Measurements from ENCODE around the gene SERINC5. TPM values are rescaled to one million over a fixed set of nuclear protein-coding genes. Genes with fewer than 3 reads are reported as not detected.

The SERINC5 gene
- total and polyA plus RNA-seq, 2 experiments from 2014 or later: 5.4 to 11.7 TPM

GRCh38 chr5:80070338-80071056 lies 185.4 kb downstream of the SERINC5 start:
- peak overlapping the region; percentile 41; the same call in 1 of the 2 replicates for H2AFZ ChIP-seq
- peak; percentile 37 for DNase-seq
- H3K4me1 ChIP-seq (ENCODE audit: insufficient read depth): peaks cover 9% of the 10 kb centered on the region
- in situ Hi-C loops (cut with MboI): no loop called here
- H3K4me2 ChIP-seq (ENCODE audit: unreplicated experiment): no peak overlapping the region
- no peaks in the 10 kb centered on the region for H3K9me2 ChIP-seq (ENCODE audit: insufficient read depth)
- 0 out of 2 replicates have a peak, but pooled peaks cover 5% of the 10 kb centered on the region for H3F3A ChIP-seq (ENCODE audit: insufficient read depth)
- no peaks in the 10 kb centered on the region for H3K79me2 ChIP-seq (ENCODE audit: insufficient read depth)
- H3K27ac ChIP-seq: no peak overlapping the region
- H3K36me3 ChIP-seq (ENCODE audit: low read depth): no peaks in the 10 kb centered on the region
- H3K9ac ChIP-seq: no peak overlapping the region
- no peaks in the 10 kb centered on the region for H4K20me1 ChIP-seq (ENCODE audit: insufficient read depth)
- H3K9me3 ChIP-seq (ENCODE audit: low read depth): no peaks in the 10 kb centered on the region
- TF ChIP-seq EZH2phosphoT487 (IDR thresholded peaks at IDR 0.05; ENCODE audit: insufficient read depth, low read depth) (no peak), EZH2 (IDR thresholded peaks at IDR 0.05; ENCODE audit: insufficient read depth, poor library complexity, severe bottlenecking) (no peak)
- WGBS, 2 experiments (ENCODE audit: low coverage in 1 of 2, low lambda C conversion rate in 2 of 2, missing lambda C conversion rate in 2 of 2): 73 to 78% methylated on average over 10 of the region's 10 CpGs
- H3K27me3 ChIP-seq (replicated peaks; ENCODE audit: insufficient read depth): no peaks in the 10 kb centered on the region
- H3K4me3 ChIP-seq: no peak overlapping the region

- Histone ChIP-seq H2AFZ (peak overlapping the region; percentile 41; the same call in 1 of the 2 replicates), H3K27ac (no peak overlapping the region), H3K27me3 (replicated peaks; ENCODE audit: insufficient read depth) (no peaks in the 10 kb centered on the region), H3K9me3 (ENCODE audit: low read depth) (no peaks in the 10 kb centered on the region), H3K9ac (no peak overlapping the region), H3K4me2 (ENCODE audit: unreplicated experiment) (no peak overlapping the region), H3K4me3 (no peak overlapping the region), H3K79me2 (ENCODE audit: insufficient read depth) (no peaks in the 10 kb centered on the region), H4K20me1 (ENCODE audit: insufficient read depth) (no peaks in the 10 kb centered on the region), H3K4me1 (ENCODE audit: insufficient read depth) (peaks cover 9% of the 10 kb centered on the region), H3F3A (ENCODE audit: insufficient read depth) (0 out of 2 replicates have a peak, but pooled peaks cover 5% of the 10 kb centered on the region), H3K9me2 (ENCODE audit: insufficient read depth) (no peaks in the 10 kb centered on the region), H3K36me3 (ENCODE audit: low read depth) (no peaks in the 10 kb centered on the region)
- DNase-seq: peak; percentile 33
- in situ Hi-C loops (cut with MboI): no loop called here
- 18 to 38% methylated on average over 3 of the region's 3 CpGs for WGBS, 2 experiments (ENCODE audit: low coverage in 1 of 2, low lambda C conversion rate in 2 of 2, missing lambda C conversion rate in 2 of 2)
- no peak for TF ChIP-seq EZH2 (IDR thresholded peaks at IDR 0.05; ENCODE audit: insufficient read depth, poor library complexity, severe bottlenecking)
- no peak for TF ChIP-seq EZH2phosphoT487 (IDR thresholded peaks at IDR 0.05; ENCODE audit: insufficient read depth, low read depth)
These were observed 185.9 kb downstream of the SERINC5 start for GRCh38 chr5:80069918-80070318.

- Histone ChIP-seq H4K20me1 (ENCODE audit: insufficient read depth) (no peaks in the 10 kb centered on the region), H2AFZ (peak overlapping the region; percentile 41; the same call in 1 of the 2 replicates), H3K27ac (no peak overlapping the region), H3K27me3 (replicated peaks; ENCODE audit: insufficient read depth) (no peaks in the 10 kb centered on the region), H3K9me3 (ENCODE audit: low read depth) (no peaks in the 10 kb centered on the region), H3K4me1 (ENCODE audit: insufficient read depth) (peaks cover 11% of the 10 kb centered on the region), H3K4me3 (no peak overlapping the region), H3K79me2 (ENCODE audit: insufficient read depth) (no peaks in the 10 kb centered on the region), H3K36me3 (ENCODE audit: low read depth) (no peaks in the 10 kb centered on the region), H3K4me2 (ENCODE audit: unreplicated experiment) (no peak overlapping the region), H3K9ac (no peak overlapping the region), H3K9me2 (ENCODE audit: insufficient read depth) (no peaks in the 10 kb centered on the region), H3F3A (ENCODE audit: insufficient read depth) (0 out of 2 replicates have a peak, but pooled peaks cover 5% of the 10 kb centered on the region)
- no peak for TF ChIP-seq EZH2 (IDR thresholded peaks at IDR 0.05; ENCODE audit: insufficient read depth, poor library complexity, severe bottlenecking)
- no peak for TF ChIP-seq EZH2phosphoT487 (IDR thresholded peaks at IDR 0.05; ENCODE audit: insufficient read depth, low read depth)
- in situ Hi-C loops (cut with MboI): no loop called here
- WGBS, 2 experiments (ENCODE audit: low coverage in 1 of 2, low lambda C conversion rate in 2 of 2, missing lambda C conversion rate in 2 of 2): 26 to 28% methylated on average over 4 of the region's 4 CpGs
- no peak for DNase-seq
These were observed 186.5 kb downstream of the SERINC5 start for GRCh38 chr5:80069251-80069800.

GRCh38 chr5:80068775-80069174 lies 187.1 kb downstream of the SERINC5 start:
- Histone ChIP-seq H3K4me1 (ENCODE audit: insufficient read depth) (peaks cover 14% of the 10 kb centered on the region), H3K27me3 (replicated peaks; ENCODE audit: insufficient read depth) (no peaks in the 10 kb centered on the region), H3K9me3 (ENCODE audit: low read depth) (no peaks in the 10 kb centered on the region), H3K9ac (no peak overlapping the region), H3K36me3 (ENCODE audit: low read depth) (no peaks in the 10 kb centered on the region), H3K79me2 (ENCODE audit: insufficient read depth) (no peaks in the 10 kb centered on the region), H3K4me3 (no peak overlapping the region), H3K9me2 (ENCODE audit: insufficient read depth) (no peaks in the 10 kb centered on the region), H3K27ac (no peak overlapping the region), H2AFZ (no peak overlapping the region), H3F3A (ENCODE audit: insufficient read depth) (0 out of 2 replicates have a peak, but pooled peaks cover 5% of the 10 kb centered on the region), H3K4me2 (ENCODE audit: unreplicated experiment) (no peak overlapping the region), H4K20me1 (ENCODE audit: insufficient read depth) (no peaks in the 10 kb centered on the region)
- in situ Hi-C loops (cut with MboI): no loop called here
- WGBS, 2 experiments (ENCODE audit: low coverage in 1 of 2, low lambda C conversion rate in 2 of 2, missing lambda C conversion rate in 2 of 2): 94 to 98% methylated on average over 4 of the region's 4 CpGs
- TF ChIP-seq EZH2phosphoT487 (IDR thresholded peaks at IDR 0.05; ENCODE audit: insufficient read depth, low read depth): no peak
- no peak for TF ChIP-seq EZH2 (IDR thresholded peaks at IDR 0.05; ENCODE audit: insufficient read depth, poor library complexity, severe bottlenecking)
- no peak for DNase-seq
